ENCODE results near the gene THAP2. TPM values are rescaled to one million over a fixed set of nuclear protein-coding genes. Genes with fewer than 3 reads are reported as not detected.
A peak's percentile ranks its signal among the peaks of the same experiment; 100 is the strongest.

THAP2 gene
- total and polyA plus RNA-seq, 4 experiments from 2014 or later = 6.3 to 14.0 (median 11.8) TPM

DNA sequence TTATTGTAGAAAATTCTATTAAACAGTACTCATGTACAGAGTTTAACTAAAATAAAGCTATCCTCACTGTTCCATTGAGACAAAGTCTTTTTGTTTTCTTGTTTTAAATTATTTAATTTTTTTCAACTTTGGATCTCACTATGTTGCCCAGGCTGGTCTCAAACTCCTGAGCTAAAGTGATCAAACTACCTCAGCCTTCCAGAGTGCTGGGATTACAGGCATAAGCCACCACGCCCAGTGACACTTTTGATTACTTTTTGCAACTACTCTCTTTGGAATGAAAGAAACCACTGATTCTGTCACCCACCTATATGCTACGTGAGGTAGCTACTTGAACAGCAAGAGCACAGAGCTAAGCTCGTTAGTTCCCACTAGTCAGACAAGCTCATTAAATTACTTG is 17.6 kb upstream of the THAP2 start:
- POLR2A ChIA-PET (ENCODE audit: partially characterized antibody) = interaction anchor here (0.9 to 3.1 kb wide), 3 partner anchors 14 to 39 kb away, joined by 3 to 12 read pairs (median 4); partner anchors contain the start of genes THAP2 and ZFC3H1
- intact Hi-C loops (cut with micrococcal nuclease) = loop anchor here (5.0 kb wide), 1 partner anchor 34 kb away; no protein-coding TSS in a partner anchor
- no peaks in the 10 kb centered on the region for H3K27me3 Mint-ChIP-seq

DNA sequence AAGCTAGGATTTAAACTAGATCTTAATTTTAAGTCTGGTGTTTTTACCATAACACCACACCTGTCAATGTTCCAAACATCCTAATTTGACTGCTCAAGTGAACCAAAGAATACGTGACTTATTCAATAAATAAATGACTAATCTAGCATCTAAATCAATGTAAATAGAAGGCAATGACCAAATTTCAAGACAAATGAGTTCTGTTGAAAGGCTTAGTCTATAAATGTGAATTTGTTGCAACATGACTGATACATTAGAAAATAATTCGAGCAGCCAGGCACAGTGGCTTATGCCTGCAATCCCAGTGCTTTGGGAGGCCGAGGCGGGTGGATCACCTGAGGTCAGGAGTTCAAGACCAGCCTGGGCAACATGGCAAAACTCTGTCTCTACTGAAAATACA is 15.6 kb upstream of the THAP2 start:
- peaks cover 36% of the 10 kb centered on the region for H3K36me3 ChIP-seq (ENCODE audit: insufficient read depth, low read length)
- H3K4me1 ChIP-seq (ENCODE audit: insufficient read depth, low read length) = peaks cover 39% of the 10 kb centered on the region
- Mint-ChIP-seq H3K27me3 (no peaks in the 10 kb centered on the region), H3K27ac (peak overlapping the region in 3 of 7 donors; percentile 3 to 17 (median 7)), H3K9me3 (no peaks in the 10 kb centered on the region), H3K4me3 (no peak overlapping the region), H3K4me1 (peaks cover 11 to 29% (median 22%) of the 10 kb centered on the region in 4 donors), H3K36me3 (peaks cover 31 to 45% of the 10 kb centered on the region in 2 donors)
- H3K27ac ChIP-seq (ENCODE audit: low read depth, low read length) = no peak overlapping the region
- no peaks in the 10 kb centered on the region for H3K9me3 ChIP-seq (ENCODE audit: control insufficient read depth in 1 of 2, low read length in 2 of 2)
- ChIA-PET CTCF (ENCODE audit: partially characterized antibody) (interaction anchor here (1.1 to 2.4 kb wide), 2 partner anchors 12 to 14 kb away, joined by 6 to 10 read pairs; no protein-coding TSS in a partner anchor), POLR2A (ENCODE audit: partially characterized antibody) (no interaction called here)
- no peaks in the 10 kb centered on the region for H3K27me3 ChIP-seq (ENCODE audit: insufficient read depth, low read length)
- DNase-seq = no peak
- H3K4me3 ChIP-seq (ENCODE audit: low read length in 2 of 2) = no peak overlapping the region
- intact Hi-C loops (cut with micrococcal nuclease) = loop anchor here (5.0 kb wide), 1 partner anchor 36 kb away; no protein-coding TSS in a partner anchor

More for the DNA sequence above, 17.6 kb upstream of the THAP2 start:
- no peaks in the 10 kb centered on the region for H3K27me3 ChIP-seq (ENCODE audit: insufficient read depth, low read length)
- peaks cover 40 to 59% of the 10 kb centered on the region in 2 donors for H3K36me3 Mint-ChIP-seq
- CTCF ChIA-PET (ENCODE audit: partially characterized antibody) = interaction anchor here (0.8 to 3.0 kb wide), 5 partner anchors 9 to 101 kb away, joined by 3 to 32 read pairs (median 4); partner anchors contain the start of genes THAP2 and ZFC3H1
- H3K27ac Mint-ChIP-seq = peak overlapping the region in 2 of 7 donors; percentile 27 to 37
- peaks cover 37% of the 10 kb centered on the region for H3K36me3 ChIP-seq (ENCODE audit: insufficient read depth, low read length)
- DNase-seq = no peak
- no peaks in the 10 kb centered on the region for H3K9me3 Mint-ChIP-seq
- peaks cover 16 to 44% (median 27%) of the 10 kb centered on the region in 4 donors for H3K4me1 Mint-ChIP-seq
- no peak overlapping the region for H3K4me3 Mint-ChIP-seq
- no peak overlapping the region for H3K27ac ChIP-seq (ENCODE audit: low read depth, low read length)
- no peak overlapping the region for H3K4me3 ChIP-seq (ENCODE audit: low read length in 2 of 2)
- no peaks in the 10 kb centered on the region for H3K9me3 ChIP-seq (ENCODE audit: control insufficient read depth in 1 of 2, low read length in 2 of 2)
- H3K4me1 ChIP-seq (ENCODE audit: insufficient read depth, low read length) = peaks cover 23% of the 10 kb centered on the region

DNA sequence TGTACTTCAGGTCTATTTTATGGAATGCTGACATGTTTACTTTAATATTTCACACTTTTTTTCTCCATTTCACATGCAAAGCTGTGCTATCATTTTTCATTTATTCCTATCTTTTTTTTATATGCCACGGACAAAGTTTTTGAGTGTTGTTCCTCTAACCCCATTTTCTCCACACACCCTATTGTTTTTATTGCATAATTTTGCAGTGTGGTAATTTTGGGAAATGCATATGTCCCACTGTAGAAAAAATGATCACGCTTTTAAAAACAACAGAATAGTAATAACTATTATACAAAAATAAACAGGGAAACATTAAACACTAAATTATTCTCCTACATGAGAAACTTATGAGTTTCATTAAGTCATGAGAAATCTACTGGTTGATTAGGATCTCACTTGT is 14.7 kb upstream of the THAP2 start:
- POLR2A ChIA-PET (ENCODE audit: partially characterized antibody) = interaction anchor here (1.2 kb wide), 1 partner anchor 36 kb away, joined by 3 read pairs; the partner anchor contains the start of gene TMEM19
- H3K4me1 ChIP-seq (ENCODE audit: insufficient read depth, low read length) = peaks cover 43% of the 10 kb centered on the region
- Mint-ChIP-seq H3K4me3 (peak overlapping the region in 1 of 8 donors; percentile 29), H3K27ac (peak overlapping the region in 1 of 7 donors; percentile 17), H3K27me3 (no peaks in the 10 kb centered on the region), H3K9me3 (peaks cover 0 to under 1% (median 0%) of the 10 kb centered on the region in 8 donors), H3K36me3 (peaks cover 23 to 38% of the 10 kb centered on the region in 2 donors), H3K4me1 (peaks cover 10 to 31% (median 19%) of the 10 kb centered on the region in 4 donors)
- H3K36me3 ChIP-seq (ENCODE audit: insufficient read depth, low read length) = peaks cover 30% of the 10 kb centered on the region
- H3K9me3 ChIP-seq (ENCODE audit: control insufficient read depth in 1 of 2, low read length in 2 of 2) = no peaks in the 10 kb centered on the region
- DNase-seq = no peak
- no peak overlapping the region for H3K4me3 ChIP-seq (ENCODE audit: low read length in 2 of 2)
- no peak overlapping the region for H3K27ac ChIP-seq (ENCODE audit: low read depth, low read length)
- no peaks in the 10 kb centered on the region for H3K27me3 ChIP-seq (ENCODE audit: insufficient read depth, low read length)
- CTCF ChIA-PET (ENCODE audit: partially characterized antibody) = interaction anchor here (0.9 to 2.4 kb wide), 3 partner anchors 13 to 234 kb away, joined by 3 to 10 read pairs (median 6); no protein-coding TSS in a partner anchor
- intact Hi-C loops (cut with micrococcal nuclease) = loop anchor here (5.0 kb wide), 1 partner anchor 37 kb away; no protein-coding TSS in a partner anchor

DNA sequence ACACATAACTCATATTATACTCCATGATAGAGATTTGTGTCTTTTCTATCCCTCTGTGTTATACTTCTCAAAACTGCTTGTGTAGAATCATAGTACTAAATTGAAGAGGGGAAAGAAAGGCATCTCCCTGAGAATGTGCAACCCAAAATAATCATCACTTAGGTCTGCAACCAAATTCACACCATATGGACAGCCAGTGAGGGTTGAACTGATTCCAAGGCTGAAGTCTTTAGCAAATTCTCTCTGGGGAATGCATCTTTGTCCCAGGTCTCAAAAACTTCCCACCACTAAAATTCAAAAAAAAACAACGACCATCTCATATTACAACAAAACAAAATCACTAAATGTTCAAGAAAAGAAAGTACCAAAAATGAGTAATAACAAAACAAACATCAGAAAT is 11.4 kb upstream of the THAP2 start:
- intact Hi-C loops (cut with micrococcal nuclease) = no loop called here
- Mint-ChIP-seq H3K4me1 (peaks cover 25 to 48% (median 26%) of the 10 kb centered on the region in 4 donors), H3K27ac (no peak overlapping the region), H3K4me3 (no peak overlapping the region), H3K27me3 (no peaks in the 10 kb centered on the region), H3K36me3 (peaks cover 24 to 40% of the 10 kb centered on the region in 2 donors), H3K9me3 (peaks cover 0 to 2% (median 0%) of the 10 kb centered on the region in 8 donors)
- DNase-seq = no peak
- ChIA-PET CTCF (ENCODE audit: partially characterized antibody) (no interaction called here), POLR2A (ENCODE audit: partially characterized antibody) (no interaction called here)
- Histone ChIP-seq H3K27ac (ENCODE audit: low read depth, low read length) (no peak overlapping the region), H3K27me3 (ENCODE audit: insufficient read depth, low read length) (no peaks in the 10 kb centered on the region), H3K9me3 (ENCODE audit: control insufficient read depth in 1 of 2, low read length in 2 of 2) (no peaks in the 10 kb centered on the region), H3K36me3 (ENCODE audit: insufficient read depth, low read length) (peaks cover 13% of the 10 kb centered on the region), H3K4me1 (ENCODE audit: insufficient read depth, low read length) (peaks cover 69% of the 10 kb centered on the region), H3K4me3 (ENCODE audit: low read length in 2 of 2) (no peak overlapping the region)

DNA sequence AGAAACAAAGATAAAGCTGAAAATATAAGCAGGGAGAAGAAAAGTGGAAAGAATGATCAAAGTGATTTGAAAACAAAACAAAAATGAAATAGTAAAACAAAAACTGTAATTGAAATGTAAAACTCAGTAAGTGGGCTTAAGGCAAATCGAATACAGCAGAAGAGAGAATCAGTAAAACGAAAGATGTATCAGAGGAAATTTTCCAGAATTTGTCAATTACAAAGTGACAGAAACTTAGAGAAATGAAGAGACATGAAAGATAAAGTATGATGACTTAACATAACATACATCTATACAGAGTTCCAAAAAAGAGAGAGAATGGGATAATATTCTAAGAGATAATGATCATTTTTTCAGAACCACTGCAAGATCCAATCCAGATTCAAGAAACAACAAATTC is 11.0 kb upstream of the THAP2 start:
- Mint-ChIP-seq H3K27me3 (no peaks in the 10 kb centered on the region), H3K4me1 (peaks cover 26 to 52% (median 27%) of the 10 kb centered on the region in 4 donors), H3K4me3 (no peak overlapping the region), H3K36me3 (peaks cover 28 to 40% of the 10 kb centered on the region in 2 donors), H3K9me3 (peaks cover 0 to 2% (median 0%) of the 10 kb centered on the region in 8 donors), H3K27ac (no peak overlapping the region)
- ChIA-PET POLR2A (ENCODE audit: partially characterized antibody) (no interaction called here), CTCF (ENCODE audit: partially characterized antibody) (interaction anchor here (0.7 kb wide), 1 partner anchor 94 kb away, joined by 3 read pairs; no protein-coding TSS in a partner anchor)
- Histone ChIP-seq H3K9me3 (ENCODE audit: control insufficient read depth in 1 of 2, low read length in 2 of 2) (no peaks in the 10 kb centered on the region), H3K4me3 (ENCODE audit: low read length in 2 of 2) (no peak overlapping the region), H3K27me3 (ENCODE audit: insufficient read depth, low read length) (no peaks in the 10 kb centered on the region), H3K4me1 (ENCODE audit: insufficient read depth, low read length) (peaks cover 66% of the 10 kb centered on the region), H3K27ac (ENCODE audit: low read depth, low read length) (no peak overlapping the region), H3K36me3 (ENCODE audit: insufficient read depth, low read length) (peaks cover 13% of the 10 kb centered on the region)
- intact Hi-C loops (cut with micrococcal nuclease) = no loop called here
- DNase-seq = no peak

DNA sequence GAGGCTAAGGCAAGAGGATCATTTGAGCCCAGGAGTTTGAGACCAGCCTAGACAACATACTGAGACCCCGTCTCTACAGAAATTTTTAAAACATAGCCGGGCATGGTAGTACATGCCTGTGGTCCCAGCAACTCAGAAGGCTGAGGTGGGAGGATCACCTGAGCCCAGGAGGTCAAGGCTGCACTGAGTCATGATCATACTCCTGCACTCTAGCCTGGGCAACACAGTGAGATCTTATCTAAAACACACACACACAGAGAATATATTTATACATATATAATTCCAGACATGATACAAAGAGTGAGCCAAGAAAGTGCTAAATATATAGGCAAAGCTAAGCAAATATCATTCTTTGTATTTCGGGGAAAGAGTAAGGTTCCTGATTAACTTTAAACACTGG is 9.9 kb upstream of the THAP2 start:
- ChIA-PET POLR2A (ENCODE audit: partially characterized antibody) (interaction anchor here (1.0 kb wide), 1 partner anchor 32 kb away, joined by 3 read pairs; the partner anchor contains the start of gene TMEM19), CTCF (ENCODE audit: partially characterized antibody) (interaction anchor here (2.4 kb wide), 1 partner anchor 18 kb away, joined by 9 read pairs; no protein-coding TSS in a partner anchor)
- H3K4me3 ChIP-seq (ENCODE audit: low read length in 2 of 2) = no peak overlapping the region
- H3K36me3 ChIP-seq (ENCODE audit: insufficient read depth, low read length) = peaks cover 17% of the 10 kb centered on the region
- H3K27ac ChIP-seq (ENCODE audit: low read depth, low read length) = no peak overlapping the region
- Mint-ChIP-seq H3K36me3 (peaks cover 37 to 42% of the 10 kb centered on the region in 2 donors), H3K4me3 (peak overlapping the region in 5 of 8 donors; percentile 14 to 55 (median 29)), H3K9me3 (peaks cover 0 to 2% (median 0%) of the 10 kb centered on the region in 8 donors), H3K27me3 (no peaks in the 10 kb centered on the region), H3K4me1 (peaks cover 27 to 53% (median 31%) of the 10 kb centered on the region in 4 donors), H3K27ac (peak overlapping the region in 2 of 7 donors; percentile 19 to 48)
- H3K4me1 ChIP-seq (ENCODE audit: insufficient read depth, low read length) = peaks cover 58% of the 10 kb centered on the region
- no peaks in the 10 kb centered on the region for H3K9me3 ChIP-seq (ENCODE audit: control insufficient read depth in 1 of 2, low read length in 2 of 2)
- intact Hi-C loops (cut with micrococcal nuclease) = no loop called here
- DNase-seq = no peak
- H3K27me3 ChIP-seq (ENCODE audit: insufficient read depth, low read length) = no peaks in the 10 kb centered on the region

DNA sequence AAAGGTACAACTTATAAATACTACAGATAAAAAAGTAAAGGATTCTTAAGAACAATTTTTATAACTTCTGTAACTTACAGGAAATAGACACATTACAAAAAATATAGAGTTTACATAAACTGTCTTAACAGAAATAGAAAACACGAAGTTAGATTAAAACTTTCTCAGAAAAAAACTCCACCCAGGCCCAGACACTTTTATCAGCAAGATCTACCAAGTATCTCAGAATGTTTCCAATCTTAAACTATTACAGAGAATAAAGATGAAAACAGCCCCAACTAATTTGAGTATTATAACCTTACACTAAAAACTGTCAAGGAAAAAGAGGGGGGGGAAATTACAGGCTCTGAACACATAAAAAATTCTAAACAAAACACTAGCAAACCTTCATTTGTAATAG is 8.6 kb upstream of the THAP2 start:
- H3K4me3 ChIP-seq (ENCODE audit: low read length in 2 of 2) = no peak overlapping the region
- H3K9me3 ChIP-seq (ENCODE audit: control insufficient read depth in 1 of 2, low read length in 2 of 2) = no peaks in the 10 kb centered on the region
- ChIA-PET POLR2A (ENCODE audit: partially characterized antibody) (interaction anchor here (1.0 kb wide), 1 partner anchor 9 kb away, joined by 3 read pairs; the partner anchor contains the start of gene THAP2), CTCF (ENCODE audit: partially characterized antibody) (interaction anchor here (2.4 kb wide), 1 partner anchor 19 kb away, joined by 9 read pairs; no protein-coding TSS in a partner anchor)
- no peak overlapping the region for H3K27ac ChIP-seq (ENCODE audit: low read depth, low read length)
- H3K36me3 ChIP-seq (ENCODE audit: insufficient read depth, low read length) = peaks cover 23% of the 10 kb centered on the region
- no peaks in the 10 kb centered on the region for H3K27me3 ChIP-seq (ENCODE audit: insufficient read depth, low read length)
- peak overlapping the region; percentile 0 to 60 (median 18) for H3K27ac Mint-ChIP-seq
- peak overlapping the region; percentile 1 to 70 (median 56) for H3K4me3 Mint-ChIP-seq
- H3K27me3 Mint-ChIP-seq = no peaks in the 10 kb centered on the region
- DNase-seq = no peak
- peaks cover 29 to 56% (median 30%) of the 10 kb centered on the region in 4 donors for H3K4me1 Mint-ChIP-seq
- intact Hi-C loops (cut with micrococcal nuclease) = no loop called here
- peaks cover 37 to 44% of the 10 kb centered on the region in 2 donors for H3K36me3 Mint-ChIP-seq
- peaks cover 0 to 2% (median 0%) of the 10 kb centered on the region in 8 donors for H3K9me3 Mint-ChIP-seq
- H3K4me1 ChIP-seq (ENCODE audit: insufficient read depth, low read length) = peaks cover 67% of the 10 kb centered on the region

Measured in CD4-positive, alpha-beta memory T cell (primary cell).